Uterus (tissue), 2 donors: ENCODE results near the gene HCK.
"Not testable (repeated sequence)": the region's sequence is repeated elsewhere in the genome, so short reads cannot be mapped to it uniquely, and the experiment has no call there.

Source experiments
- POLR2A ChIP-seq, 2 donors: fragments of 450-650 bp; IDR thresholded peaks; one replicate each; pipeline ENCODE4 v1.6.1; 2016; ENCODE audit warnings: antibody characterized with exemption in 2 of 2, mild to moderate bottlenecking in 1 of 2, moderate library complexity in 1 of 2
- TF ChIP-seq, protein P1 (sequence below), 4 experiments: fragments of 200-600 bp in 2 of 4; fragments of 450-650 bp in 2 of 4; sonication (generic) in 2 of 4; IDR thresholded peaks; one replicate each; pipeline ENCODE4 v1.5.1; 2016 to 2019; ENCODE audit warnings: antibody characterized with exemption in 4 of 4, mild to moderate bottlenecking in 2 of 4, moderate library complexity in 1 of 4

DNA sequence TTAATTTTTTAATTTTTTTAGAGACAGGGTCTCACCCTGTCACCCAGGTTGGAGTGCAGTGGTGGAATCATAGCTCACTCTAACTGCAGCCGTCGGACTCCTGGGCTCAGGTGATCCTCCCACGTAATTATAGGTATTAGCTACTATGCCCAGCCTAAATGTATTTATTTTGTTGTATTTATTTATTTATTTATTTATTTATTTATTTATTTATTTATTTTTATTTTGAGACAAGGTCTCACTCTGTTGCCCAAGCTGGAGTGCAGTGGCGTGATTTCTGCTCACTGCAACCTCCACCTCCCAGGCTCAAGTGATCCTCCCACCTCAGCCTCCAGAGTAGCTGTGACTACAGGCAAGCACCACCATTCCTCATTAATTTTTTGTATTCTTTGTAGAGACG is 66.4 kb downstream of the HCK start:
- TF ChIP-seq, protein P1, sequence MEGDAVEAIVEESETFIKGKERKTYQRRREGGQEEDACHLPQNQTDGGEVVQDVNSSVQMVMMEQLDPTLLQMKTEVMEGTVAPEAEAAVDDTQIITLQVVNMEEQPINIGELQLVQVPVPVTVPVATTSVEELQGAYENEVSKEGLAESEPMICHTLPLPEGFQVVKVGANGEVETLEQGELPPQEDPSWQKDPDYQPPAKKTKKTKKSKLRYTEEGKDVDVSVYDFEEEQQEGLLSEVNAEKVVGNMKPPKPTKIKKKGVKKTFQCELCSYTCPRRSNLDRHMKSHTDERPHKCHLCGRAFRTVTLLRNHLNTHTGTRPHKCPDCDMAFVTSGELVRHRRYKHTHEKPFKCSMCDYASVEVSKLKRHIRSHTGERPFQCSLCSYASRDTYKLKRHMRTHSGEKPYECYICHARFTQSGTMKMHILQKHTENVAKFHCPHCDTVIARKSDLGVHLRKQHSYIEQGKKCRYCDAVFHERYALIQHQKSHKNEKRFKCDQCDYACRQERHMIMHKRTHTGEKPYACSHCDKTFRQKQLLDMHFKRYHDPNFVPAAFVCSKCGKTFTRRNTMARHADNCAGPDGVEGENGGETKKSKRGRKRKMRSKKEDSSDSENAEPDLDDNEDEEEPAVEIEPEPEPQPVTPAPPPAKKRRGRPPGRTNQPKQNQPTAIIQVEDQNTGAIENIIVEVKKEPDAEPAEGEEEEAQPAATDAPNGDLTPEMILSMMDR (IDR thresholded peaks at IDR 0.05) = not testable (repeated sequence)
- not testable (repeated sequence) for TF ChIP-seq POLR2A (IDR thresholded peaks at IDR 0.05)
